HG03520 (cell line): ENCODE results near the gene CBX7.

Source experiments
- ATAC-seq: cut with Tn5 transposase; IDR thresholded peaks from one replicate; pipeline ENCODE4 v1.9.1; 2021; ENCODE audit warnings: mild to moderate bottlenecking, moderate library complexity; ENCODE audit not compliant: unreplicated experiment

Gene CBX7

DNA sequence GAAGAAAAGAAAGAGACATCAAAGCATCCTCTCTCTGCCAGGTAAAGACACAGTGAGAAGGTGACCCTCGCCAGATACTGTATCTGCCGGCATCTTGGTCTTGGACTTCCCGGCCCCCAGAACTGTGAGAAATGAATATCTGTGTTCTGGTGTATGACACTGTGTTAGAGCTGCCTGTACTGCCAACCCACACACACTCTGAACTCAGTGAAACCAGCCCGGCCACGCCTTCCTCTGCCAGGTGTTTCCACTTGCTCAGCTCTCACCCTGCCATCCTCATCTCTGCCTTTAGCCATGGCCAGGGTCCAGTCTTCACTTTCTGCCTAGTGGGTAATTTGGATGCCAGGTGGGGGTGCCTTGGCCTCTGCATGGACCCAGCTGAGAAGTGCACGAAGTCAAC lies 24.0 kb downstream of the CBX7 start:
- ATAC-seq, result no peak

GRCh38 chr22:39125622-39126021 lies 26.9 kb downstream of the CBX7 start:
- ATAC-seq, result no peak

GRCh38 chr22:39123751-39124581 lies 28.5 kb downstream of the CBX7 start:
- ATAC-seq, result no peak

- ATAC-seq, result no peak
These were observed 29.6 kb downstream of the CBX7 start for GRCh38 chr22:39122772-39123470.

DNA sequence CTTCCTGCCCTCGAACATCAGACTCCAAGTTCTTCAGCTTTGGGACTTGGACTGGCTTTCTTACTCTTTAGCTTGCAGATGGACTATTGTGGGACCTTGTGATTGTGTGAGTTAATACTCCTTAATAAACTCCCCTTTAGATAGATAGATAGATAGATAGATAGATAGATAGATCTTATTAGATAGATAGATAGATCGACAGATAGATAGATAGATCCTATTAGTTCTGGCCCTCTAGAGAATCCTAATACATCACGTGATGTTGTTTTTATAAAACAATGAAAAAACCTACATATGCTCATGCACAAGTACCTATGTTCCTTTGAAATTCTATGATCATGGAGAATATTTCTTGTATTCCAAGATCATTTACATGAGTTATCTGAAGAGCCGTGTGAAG lies 31.5 kb downstream of the CBX7 start:
- ATAC-seq, result no peak

DNA sequence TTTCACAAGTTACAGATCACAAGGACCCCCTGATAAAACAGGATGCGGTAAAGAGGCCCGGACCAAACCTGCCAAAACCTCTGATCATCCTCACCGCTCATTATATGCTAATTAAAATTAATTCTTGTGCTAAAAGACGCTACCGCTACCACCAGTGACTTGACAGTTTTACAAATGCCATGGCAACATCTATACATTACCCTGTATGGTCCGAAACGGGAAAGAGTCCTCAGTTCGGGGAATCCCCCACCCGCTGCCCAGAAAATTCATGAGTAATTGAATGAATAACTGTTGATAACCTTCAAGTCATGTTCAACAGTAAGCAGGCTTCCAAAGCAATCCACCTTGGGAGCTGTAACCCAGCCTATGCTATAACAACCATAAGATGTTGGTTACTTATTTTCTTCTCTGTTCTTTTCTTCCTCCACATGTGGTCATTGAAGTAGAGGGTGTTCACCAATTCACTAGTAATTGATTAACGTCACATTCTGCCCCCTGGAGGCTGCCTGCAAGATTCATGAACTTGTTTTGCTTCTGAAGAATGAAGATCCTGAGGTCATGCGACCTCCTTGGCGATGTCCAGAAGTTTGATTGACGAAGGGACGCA lies 34.8 kb downstream of the CBX7 start:
- ATAC-seq, result peak; percentile 42

DNA sequence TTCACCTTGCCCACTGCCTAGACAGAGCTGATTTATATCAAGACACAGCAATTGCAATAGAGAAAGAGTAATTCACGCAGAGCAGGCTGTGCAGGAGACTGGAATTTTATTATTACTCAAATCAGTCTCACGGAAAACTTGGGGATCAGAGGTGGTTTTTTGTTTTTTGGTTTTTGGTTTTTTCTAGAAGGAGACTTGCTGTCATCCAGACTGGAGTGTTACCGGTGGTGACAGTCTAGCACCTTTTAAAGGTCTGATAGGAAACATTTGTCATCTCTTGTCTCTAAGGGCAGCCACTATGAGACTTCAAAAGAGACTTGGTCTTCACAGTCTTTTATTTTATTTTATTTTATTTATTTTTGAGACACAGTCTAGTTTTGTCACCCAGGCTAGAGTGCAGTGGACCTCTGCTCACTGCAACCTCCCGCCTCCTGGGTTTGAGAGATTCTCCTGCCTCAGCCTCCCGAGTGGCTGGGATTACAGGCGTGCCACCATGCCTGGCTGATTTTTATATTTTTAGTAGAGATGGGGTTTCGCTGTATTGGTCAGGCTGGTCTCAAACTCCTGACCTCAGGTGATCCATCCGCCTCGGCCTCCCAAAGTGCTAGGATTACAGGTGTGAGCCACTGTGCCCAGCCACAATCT lies 36.4 kb downstream of the CBX7 start:
- ATAC-seq, result no peak

GRCh38 chr22:39115570-39115969 lies 36.9 kb downstream of the CBX7 start:
- ATAC-seq, result no peak

- no peak for ATAC-seq
These were observed 38.4 kb downstream of the CBX7 start for GRCh38 chr22:39114112-39114511.

DNA sequence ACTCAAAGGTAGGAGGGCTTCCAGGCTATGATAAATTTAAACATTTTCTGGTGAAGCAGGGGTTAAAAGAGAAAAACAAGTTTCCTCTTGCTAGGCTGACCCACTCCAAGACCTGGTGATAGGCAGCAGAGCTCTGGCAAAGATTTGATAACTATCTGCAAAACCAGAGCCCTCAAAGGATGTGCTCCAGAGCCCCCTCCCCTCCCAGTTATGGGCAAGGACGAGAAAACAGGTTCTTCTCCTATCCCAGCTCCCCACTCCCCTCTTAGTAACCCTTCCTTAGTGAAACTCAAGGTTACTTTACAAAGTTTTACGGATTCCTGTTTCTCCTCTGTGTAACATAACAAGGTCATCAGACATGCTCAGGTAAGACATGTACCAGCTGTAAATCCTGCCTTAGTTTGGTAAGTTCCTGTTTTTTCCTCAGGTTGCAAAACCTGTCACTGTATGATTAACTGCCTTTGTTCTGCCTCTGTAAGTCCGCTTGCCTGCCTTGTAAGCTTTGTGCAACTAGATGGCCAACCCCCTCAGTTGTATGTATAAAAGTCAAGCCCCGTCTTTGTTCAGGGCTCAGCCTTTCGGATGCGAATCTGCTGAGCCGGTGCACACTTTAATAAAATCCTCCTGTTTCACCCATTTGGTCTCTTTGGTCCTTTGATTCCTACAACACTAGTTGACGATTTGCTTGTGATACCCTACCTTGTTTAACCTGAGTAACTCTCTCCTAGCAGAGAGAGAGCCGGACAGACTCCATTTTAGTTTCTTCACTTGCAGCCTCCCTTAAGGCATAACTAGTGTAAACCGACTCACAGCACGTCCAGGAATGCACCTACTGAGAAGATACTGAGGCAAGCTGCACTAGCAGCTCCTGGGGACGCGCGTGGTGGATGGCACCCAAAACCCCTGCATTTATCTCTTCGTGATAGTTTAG lies 41.6 kb downstream of the CBX7 start:
- ATAC-seq, result no peak

GRCh38 chr22:39109361-39109760 lies 43.1 kb downstream of the CBX7 start:
- no peak for ATAC-seq

GRCh38 chr22:39108487-39108886 lies 44.0 kb downstream of the CBX7 start:
- ATAC-seq, result no peak

GRCh38 chr22:39106326-39106725 lies 46.2 kb downstream of the CBX7 start:
- ATAC-seq, result no peak

GRCh38 chr22:39103431-39103830 lies 49.0 kb downstream of the CBX7 start:
- ATAC-seq, result no peak

- ATAC-seq, result no peak
These were observed 51.3 kb downstream of the CBX7 start for GRCh38 chr22:39101226-39101625.

DNA sequence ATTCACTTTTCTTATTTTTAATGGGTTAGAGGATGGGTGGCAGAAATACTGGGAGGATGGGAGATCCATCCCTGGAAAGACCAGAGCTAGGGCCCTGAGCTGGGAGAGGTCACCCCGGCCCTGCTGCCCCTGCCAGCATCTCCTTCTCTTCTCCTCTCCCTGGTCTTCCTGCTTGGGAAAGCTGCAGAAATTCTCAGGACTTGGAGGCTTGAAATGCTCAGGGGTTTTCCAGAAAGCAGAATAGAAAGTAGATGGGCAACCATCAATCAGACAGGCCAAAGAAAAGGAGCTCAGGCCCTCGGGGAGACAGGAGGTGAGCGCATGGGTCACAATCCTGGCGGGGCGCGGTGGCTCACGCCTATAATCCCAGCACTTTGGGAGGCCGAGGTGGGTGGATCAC lies 53.9 kb downstream of the CBX7 start:
- ATAC-seq, result no peak

- ATAC-seq, result no peak
These were observed 54.5 kb downstream of the CBX7 start for GRCh38 chr22:39098026-39098425.

DNA sequence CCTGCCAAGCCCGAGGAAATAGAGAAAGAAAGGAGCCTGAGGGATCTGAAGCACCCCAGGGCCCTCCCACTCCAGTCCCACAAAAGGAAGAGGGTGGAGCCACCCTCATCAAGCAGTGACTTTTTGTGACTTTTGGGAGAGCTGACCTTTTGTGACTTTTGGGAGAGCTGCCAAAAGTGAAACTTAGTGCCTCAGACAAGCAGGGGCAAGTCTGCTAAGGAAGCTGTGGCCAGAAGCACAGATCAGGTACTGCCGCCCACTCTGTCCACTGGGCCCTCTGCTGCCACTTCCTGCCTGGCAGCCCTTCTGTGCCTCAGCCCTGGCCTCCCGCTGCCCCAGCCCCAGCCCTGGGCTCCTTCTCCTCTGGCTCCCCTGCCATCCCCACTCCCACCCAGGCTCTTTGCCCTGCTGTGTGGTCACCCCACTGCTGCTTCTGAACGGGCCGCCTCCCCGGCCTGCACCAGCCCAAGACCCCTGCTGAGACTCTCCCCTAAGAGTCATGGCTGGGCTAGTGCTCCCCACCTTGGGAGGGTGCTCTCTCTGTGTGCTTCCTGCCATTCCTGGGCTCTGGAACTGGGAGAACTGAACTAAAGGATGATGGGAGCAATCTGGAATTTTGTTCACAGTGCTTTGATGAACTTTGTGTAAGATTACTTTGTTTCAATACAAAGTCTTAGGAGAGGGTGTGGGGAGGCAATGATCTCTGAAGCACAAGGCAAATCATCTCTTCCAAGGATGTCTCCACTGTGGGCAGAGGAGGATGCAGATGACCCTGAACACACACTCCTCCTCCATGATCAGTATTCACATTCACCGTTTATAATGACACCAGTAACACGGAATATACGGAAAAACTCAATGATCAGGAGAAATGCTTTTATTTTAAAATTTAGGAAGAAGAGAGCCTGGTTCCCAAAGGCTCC lies 55.1 kb downstream of the CBX7 start, which contains the start of gene APOBEC3H:
APOBEC3H (plus strand) TSS at position 147 of the 923 bp plus-strand sequence. CDS start 3,035 bp downstream, outside the sequence.
- ATAC-seq, result no peak

DNA sequence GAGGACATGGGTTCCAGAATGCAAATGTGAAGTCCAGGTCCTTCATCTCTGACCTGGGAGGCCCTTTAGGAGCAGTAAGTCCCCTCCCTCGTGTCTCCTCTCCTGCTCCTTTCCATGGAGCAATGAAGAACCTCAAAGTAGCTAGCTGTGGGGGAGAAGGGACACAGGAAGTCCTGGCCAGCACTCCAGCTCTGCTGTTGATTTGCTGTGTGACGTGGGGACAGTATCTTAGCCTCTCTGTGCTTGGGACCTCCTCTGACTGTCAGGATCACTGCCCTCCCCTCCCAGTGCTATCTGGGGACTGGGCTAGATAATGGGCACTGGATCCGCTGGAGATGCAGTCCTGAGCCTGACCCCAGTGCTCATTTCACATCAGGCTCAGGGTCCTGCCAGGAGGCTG lies 56.5 kb downstream of the CBX7 start:
- no peak for ATAC-seq
